Measurements from ENCODE around the gene KIF5C.

DNA sequence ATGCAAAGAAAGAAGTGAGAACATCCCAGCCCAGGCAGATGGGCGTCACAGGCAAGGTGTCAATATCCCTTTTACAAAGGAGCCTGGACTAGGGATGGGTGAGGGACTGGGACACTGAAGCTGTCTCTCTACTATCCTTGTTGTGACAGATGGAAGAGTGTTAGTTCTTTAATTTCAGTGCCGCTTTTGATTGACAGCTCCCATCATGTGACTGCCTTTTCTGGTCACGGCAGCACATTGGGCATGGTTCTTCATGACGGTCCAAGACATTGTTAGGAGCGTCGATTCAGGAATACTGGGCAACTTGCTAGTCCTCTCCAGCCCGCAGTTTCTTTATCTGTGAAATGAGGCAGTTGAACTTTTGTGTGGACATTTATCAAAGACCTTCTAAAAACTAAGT is 42.4 kb upstream of the KIF5C start:
- TF ChIP-seq ARNTL (CRISPR knock-in tag; IDR thresholded peaks at IDR 0.05; ENCODE audit: borderline replicate concordance, low read depth), result no peak
- TF ChIP-seq CSDC2 (CRISPR knock-in tag; IDR thresholded peaks at IDR 0.05), result no peak
- TF ChIP-seq, protein P1, sequence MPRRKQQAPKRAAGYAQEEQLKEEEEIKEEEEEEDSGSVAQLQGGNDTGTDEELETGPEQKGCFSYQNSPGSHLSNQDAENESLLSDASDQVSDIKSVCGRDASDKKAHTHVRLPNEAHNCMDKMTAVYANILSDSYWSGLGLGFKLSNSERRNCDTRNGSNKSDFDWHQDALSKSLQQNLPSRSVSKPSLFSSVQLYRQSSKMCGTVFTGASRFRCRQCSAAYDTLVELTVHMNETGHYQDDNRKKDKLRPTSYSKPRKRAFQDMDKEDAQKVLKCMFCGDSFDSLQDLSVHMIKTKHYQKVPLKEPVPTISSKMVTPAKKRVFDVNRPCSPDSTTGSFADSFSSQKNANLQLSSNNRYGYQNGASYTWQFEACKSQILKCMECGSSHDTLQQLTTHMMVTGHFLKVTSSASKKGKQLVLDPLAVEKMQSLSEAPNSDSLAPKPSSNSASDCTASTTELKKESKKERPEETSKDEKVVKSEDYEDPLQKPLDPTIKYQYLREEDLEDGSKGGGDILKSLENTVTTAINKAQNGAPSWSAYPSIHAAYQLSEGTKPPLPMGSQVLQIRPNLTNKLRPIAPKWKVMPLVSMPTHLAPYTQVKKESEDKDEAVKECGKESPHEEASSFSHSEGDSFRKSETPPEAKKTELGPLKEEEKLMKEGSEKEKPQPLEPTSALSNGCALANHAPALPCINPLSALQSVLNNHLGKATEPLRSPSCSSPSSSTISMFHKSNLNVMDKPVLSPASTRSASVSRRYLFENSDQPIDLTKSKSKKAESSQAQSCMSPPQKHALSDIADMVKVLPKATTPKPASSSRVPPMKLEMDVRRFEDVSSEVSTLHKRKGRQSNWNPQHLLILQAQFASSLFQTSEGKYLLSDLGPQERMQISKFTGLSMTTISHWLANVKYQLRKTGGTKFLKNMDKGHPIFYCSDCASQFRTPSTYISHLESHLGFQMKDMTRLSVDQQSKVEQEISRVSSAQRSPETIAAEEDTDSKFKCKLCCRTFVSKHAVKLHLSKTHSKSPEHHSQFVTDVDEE (CRISPR knock-in tag; IDR thresholded peaks at IDR 0.05), result no peak
- TF ChIP-seq ZFP30 (CRISPR knock-in tag; IDR thresholded peaks at IDR 0.05), result no peak
- no peak for TF ChIP-seq TOX (CRISPR knock-in tag; IDR thresholded peaks at IDR 0.05; ENCODE audit: borderline replicate concordance)
- no peak for TF ChIP-seq ZNF8 (CRISPR knock-in tag; IDR thresholded peaks at IDR 0.05)

All from SK-N-SH treated with all-trans-retinoic acid at 6 μM for 48 hours (cell line).